ENCODE measurements around the gene CHEK2. TPM values are rescaled to one million over a fixed set of nuclear protein-coding genes. Genes with fewer than 3 reads are reported as not detected.

The CHEK2 gene
- total and polyA plus RNA-seq, 10 donors: 8.1 to 21.2 (median 12.2) TPM

DNA sequence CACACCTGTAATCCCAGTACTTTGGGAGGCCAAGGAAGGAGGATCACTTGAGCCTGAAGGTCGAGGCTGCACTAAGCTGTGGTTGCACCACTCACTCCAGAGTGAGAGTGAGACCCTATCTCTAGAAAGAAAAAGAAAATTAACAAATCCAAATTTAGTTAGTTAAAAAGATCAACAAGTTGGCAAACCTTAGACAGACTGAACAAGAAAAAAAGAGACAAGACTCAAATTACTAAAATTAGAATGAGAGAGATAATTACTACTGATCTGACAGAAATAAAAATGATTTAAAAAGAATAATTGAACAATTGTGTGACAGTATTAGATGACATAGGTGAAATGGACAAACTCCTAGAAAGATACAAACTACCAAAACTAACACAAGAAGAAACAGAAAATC is 13.6 kb downstream of the CHEK2 start:
- TF ChIP-seq, protein P1, sequence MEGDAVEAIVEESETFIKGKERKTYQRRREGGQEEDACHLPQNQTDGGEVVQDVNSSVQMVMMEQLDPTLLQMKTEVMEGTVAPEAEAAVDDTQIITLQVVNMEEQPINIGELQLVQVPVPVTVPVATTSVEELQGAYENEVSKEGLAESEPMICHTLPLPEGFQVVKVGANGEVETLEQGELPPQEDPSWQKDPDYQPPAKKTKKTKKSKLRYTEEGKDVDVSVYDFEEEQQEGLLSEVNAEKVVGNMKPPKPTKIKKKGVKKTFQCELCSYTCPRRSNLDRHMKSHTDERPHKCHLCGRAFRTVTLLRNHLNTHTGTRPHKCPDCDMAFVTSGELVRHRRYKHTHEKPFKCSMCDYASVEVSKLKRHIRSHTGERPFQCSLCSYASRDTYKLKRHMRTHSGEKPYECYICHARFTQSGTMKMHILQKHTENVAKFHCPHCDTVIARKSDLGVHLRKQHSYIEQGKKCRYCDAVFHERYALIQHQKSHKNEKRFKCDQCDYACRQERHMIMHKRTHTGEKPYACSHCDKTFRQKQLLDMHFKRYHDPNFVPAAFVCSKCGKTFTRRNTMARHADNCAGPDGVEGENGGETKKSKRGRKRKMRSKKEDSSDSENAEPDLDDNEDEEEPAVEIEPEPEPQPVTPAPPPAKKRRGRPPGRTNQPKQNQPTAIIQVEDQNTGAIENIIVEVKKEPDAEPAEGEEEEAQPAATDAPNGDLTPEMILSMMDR (IDR thresholded peaks at IDR 0.05 in 8 of 11, conservative IDR thresholded peaks at IDR 0.05 in 3 of 11): no peak
- TF ChIP-seq POLR2A (IDR thresholded peaks at IDR 0.05) (no peak), POLR2AphosphoS5 (IDR thresholded peaks at IDR 0.05) (no peak)
- Histone ChIP-seq H3K36me3 (peaks cover 0 to 67% (median 18%) of the 10 kb centered on the region in 6 donors), H3K4me3 (no peak overlapping the region), H3K4me1 (no peaks in the 10 kb centered on the region), H3K9me3 (no peaks in the 10 kb centered on the region), H3K27ac (no peak overlapping the region), H3K27me3 (replicated peaks in 1 of 7) (no peaks in the 10 kb centered on the region)
- no peak for DNase-seq
- intact Hi-C loops (cut with DNase I; ENCODE audit: low total_unique reads): no loop called here
- WGBS, 5 donors: 93 to 100% (median 95%) methylated on average over 1 of the region's 1 CpG

DNA sequence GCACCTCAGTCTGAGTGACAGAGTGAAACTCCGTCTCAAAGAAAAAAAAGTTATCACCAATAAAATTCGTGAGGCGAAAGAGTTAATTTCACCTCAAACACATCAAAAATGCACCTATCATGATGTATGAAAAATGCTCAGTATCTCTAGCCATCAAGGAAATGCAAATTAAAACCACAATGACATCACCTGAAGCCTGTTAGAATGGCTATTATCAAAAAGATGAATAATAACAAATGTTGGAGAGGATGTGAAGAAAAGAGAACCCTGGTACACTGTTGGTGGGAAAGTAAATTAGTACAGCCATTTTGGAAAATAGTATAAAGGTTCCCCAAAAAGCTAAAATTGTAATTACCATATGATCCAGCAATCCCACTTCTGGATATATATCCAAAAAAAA is 23.6 kb downstream of the CHEK2 start:
- Histone ChIP-seq H3K27me3 (replicated peaks in 1 of 7) (no peaks in the 10 kb centered on the region), H3K4me1 (no peaks in the 10 kb centered on the region), H3K9me3 (no peaks in the 10 kb centered on the region), H3K36me3 (peaks cover 0 to 44% (median 6%) of the 10 kb centered on the region in 6 donors), H3K4me3 (no peak overlapping the region), H3K27ac (no peak overlapping the region)
- WGBS, 5 donors: 87 to 98% (median 94%) methylated on average over 3 of the region's 3 CpGs
- DNase-seq: no peak
- intact Hi-C loops (cut with DNase I; ENCODE audit: low total_unique reads): no loop called here
- TF ChIP-seq POLR2AphosphoS5 (IDR thresholded peaks at IDR 0.05) (no peak), POLR2A (IDR thresholded peaks at IDR 0.05) (no peak)
- TF ChIP-seq, protein P1 (IDR thresholded peaks at IDR 0.05 in 8 of 11, conservative IDR thresholded peaks at IDR 0.05 in 3 of 11): no peak

- H3K4me3 ChIP-seq: no peak overlapping the region
- no peaks in the 10 kb centered on the region for H3K4me1 ChIP-seq
- H3K36me3 ChIP-seq: peaks cover 0 to 30% (median 3%) of the 10 kb centered on the region in 6 donors
- intact Hi-C loops (cut with DNase I; ENCODE audit: low total_unique reads): no loop called here
- H3K9me3 ChIP-seq: no peaks in the 10 kb centered on the region
- 72 to 92% (median 85%) methylated on average over 3 of the region's 3 CpGs for WGBS, 5 donors
- no peak overlapping the region for H3K27ac ChIP-seq
- TF ChIP-seq, protein P1 (IDR thresholded peaks at IDR 0.05 in 8 of 11, conservative IDR thresholded peaks at IDR 0.05 in 3 of 11): no peak
- TF ChIP-seq POLR2A (IDR thresholded peaks at IDR 0.05) (no peak), POLR2AphosphoS5 (IDR thresholded peaks at IDR 0.05) (no peak)
- H3K27me3 ChIP-seq (replicated peaks in 1 of 7): no peaks in the 10 kb centered on the region
- no peak for DNase-seq
Measured at GRCh38 chr22:28716686-28717085, 24.9 kb downstream of the CHEK2 start.

- Histone ChIP-seq H3K9me3 (no peaks in the 10 kb centered on the region), H3K27me3 (replicated peaks in 1 of 7) (no peaks in the 10 kb centered on the region), H3K4me3 (no peak overlapping the region), H3K27ac (no peak overlapping the region), H3K4me1 (no peaks in the 10 kb centered on the region), H3K36me3 (peaks cover 0 to 25% (median 1%) of the 10 kb centered on the region in 6 donors)
- intact Hi-C loops (cut with DNase I; ENCODE audit: low total_unique reads): no loop called here
- DNase-seq: no peak
- 93 to 99% (median 98%) methylated on average over 7 of the region's 7 CpGs for WGBS, 5 donors
- TF ChIP-seq, protein P1 (IDR thresholded peaks at IDR 0.05 in 8 of 11, conservative IDR thresholded peaks at IDR 0.05 in 3 of 11): no peak
- TF ChIP-seq POLR2A (IDR thresholded peaks at IDR 0.05) (no peak), POLR2AphosphoS5 (IDR thresholded peaks at IDR 0.05) (no peak)
Measured at GRCh38 chr22:28715611-28716010, 26.0 kb downstream of the CHEK2 start.

Data from spleen (tissue), 11 donors.